Endothelial cell of umbilical vein (primary cell): ENCODE results near the gene RAD51B. TPM values are rescaled to one million over a fixed set of nuclear protein-coding genes. Genes with fewer than 3 reads are reported as not detected.

Experiments used
- BruUV-seq: library from RNA; stranded (reverse); fragments of 400-500 nt; replicated peaks from 2 replicates; lab custom pipeline; 2021; lab: Mats Ljungman, UMichigan
- CTCF ChIA-PET: fragments of 300-600, 350-600 bp; sonication (Branson Sonifier 250); formaldehyde crosslinking; loops from one replicate; lab custom pipeline; 2021; ENCODE audit warnings: antibody characterized with exemption, inconsistent platforms; lab: Charles Lee
- POLR2A ChIA-PET: fragments of 300-600, 350-600 bp; sonication (Branson Sonifier 250); formaldehyde crosslinking; loops from one replicate; lab custom pipeline; 2021; ENCODE audit warnings: antibody characterized with exemption, inconsistent platforms; lab: Charles Lee
- DNase-seq: peaks from one replicate; pipeline ENCODE4 v3.0.0-alpha.2; 2011; ENCODE audit warnings: low read depth, low spot score
- FAIRE-seq: peaks from 2 replicates; lab custom pipeline; 2011; peaks lifted over from hg19 to GRCh38; lab: Jason Lieb, UNC
- H2AFZ ChIP-seq: 2 replicates; pipeline ENCODE4 v1.6.0; 2012; ENCODE audit warnings: low read depth, low read length, control low read depth, inconsistent platforms
- H3K27ac ChIP-seq: 2 replicates; pipeline ENCODE4 v1.5.1; 2011; ENCODE audit warnings: low read depth, mild to moderate bottlenecking, control low read depth, low read length, moderate library complexity; ENCODE audit not compliant: insufficient read depth
- H3K27me3 ChIP-seq, 2 experiments: 2 replicates each; pipeline versions ENCODE4 v1.6.0 to v1.6.1; 2011; ENCODE audit warnings: low read length in 2 of 2, mixed read lengths in 1 of 2; ENCODE audit not compliant: control insufficient read depth in 2 of 2, insufficient read depth in 2 of 2
- H3K36me3 ChIP-seq, 2 experiments: 2 replicates in 1 of 2; 3 replicates in 1 of 2; pipeline ENCODE4 v1.5.1; 2011; ENCODE audit warnings: low read length in 2 of 2, mild to moderate bottlenecking in 1 of 2, moderate library complexity in 1 of 2; ENCODE audit not compliant: control insufficient read depth in 2 of 2, insufficient read depth in 2 of 2; ENCODE audit errors: extremely low read depth in 1 of 2
- H3K4me1 ChIP-seq: 3 replicates; pipeline ENCODE4 v1.5.1; 2011; ENCODE audit warnings: mild to moderate bottlenecking, low read length; ENCODE audit not compliant: control insufficient read depth, insufficient read depth; ENCODE audit errors: extremely low read depth
- H3K4me2 ChIP-seq: 2 replicates; pipeline ENCODE4 v1.6.1; 2011; ENCODE audit warnings: low read length, control low read depth, mixed read lengths; ENCODE audit not compliant: insufficient read depth
- H3K4me3 ChIP-seq, 3 experiments: fragments of 200-600 bp in 1 of 3; sonication (generic), shearing (Covaris generic) in 1 of 3; replicated peaks in 1 of 3; 2 replicates each; pipeline ENCODE4 v1.5.1; 2011 to 2016; ENCODE audit warnings: control low read depth in 3 of 3, low read length in 3 of 3, mild to moderate bottlenecking in 2 of 3, inconsistent platforms in 1 of 3, low read depth in 1 of 3, moderate library complexity in 1 of 3; ENCODE audit not compliant: insufficient read depth in 1 of 3
- H3K79me2 ChIP-seq: 2 replicates; pipeline ENCODE4 v1.6.0; 2012; ENCODE audit warnings: low read length, inconsistent platforms; ENCODE audit not compliant: control insufficient read depth, insufficient read depth
- H3K9ac ChIP-seq: replicated peaks from 2 replicates; pipeline ENCODE3; 2011; ENCODE audit warnings: low read length, control low read depth; ENCODE audit not compliant: insufficient read depth; ENCODE audit errors: extremely low read depth
- H3K9me1 ChIP-seq: replicated peaks from 3 replicates; pipeline ENCODE4 v1.6.0; 2011; ENCODE audit warnings: mild to moderate bottlenecking, low read length; ENCODE audit not compliant: control insufficient read depth, insufficient read depth; ENCODE audit errors: extremely low read depth
- H3K9me3 ChIP-seq: replicated peaks from 2 replicates; pipeline ENCODE4 v1.5.1; 2012; ENCODE audit warnings: low read length, inconsistent platforms; ENCODE audit not compliant: control insufficient read depth, insufficient read depth
- H4K20me1 ChIP-seq: replicated peaks from 2 replicates; pipeline ENCODE3; 2011; ENCODE audit warnings: mild to moderate bottlenecking, low read length; ENCODE audit not compliant: control insufficient read depth, insufficient read depth; ENCODE audit errors: extremely low read depth
- EZH2 ChIP-seq: IDR thresholded peaks from 2 replicates; pipeline ENCODE4 v1.6.1; 2012; ENCODE audit warnings: borderline replicate concordance, low read depth, mild to moderate bottlenecking, moderate library complexity, low read length, inconsistent platforms; ENCODE audit not compliant: severe bottlenecking
- FOS ChIP-seq: IDR thresholded peaks from 2 replicates; pipeline ENCODE4 v1.6.1; 2011; ENCODE audit warnings: mild to moderate bottlenecking, low read length, moderate library complexity, borderline replicate concordance; ENCODE audit not compliant: insufficient read depth
- GATA2 ChIP-seq: IDR thresholded peaks from 2 replicates; pipeline ENCODE4 v1.7.0; 2011; ENCODE audit warnings: low read depth, mild to moderate bottlenecking, moderate library complexity, mixed read lengths, low read length; ENCODE audit not compliant: insufficient read length, insufficient read depth
- JUN ChIP-seq: IDR thresholded peaks from 2 replicates; pipeline ENCODE4 v1.6.1; 2011; ENCODE audit warnings: borderline replicate concordance, low read depth; ENCODE audit not compliant: insufficient read length, insufficient read depth
- MYC ChIP-seq: IDR thresholded peaks from one replicate; pipeline ENCODE4 v1.6.1; 2011; ENCODE audit warnings: mild to moderate bottlenecking, low read depth, low read length
- POLR2A ChIP-seq: IDR thresholded peaks from 2 replicates; pipeline ENCODE4 v1.6.1; 2012; ENCODE audit warnings: low read depth, mild to moderate bottlenecking, control low read depth, low read length
- POLR2AphosphoS5 ChIP-seq: IDR thresholded peaks from 2 replicates; pipeline ENCODE4 v1.6.1; 2012; ENCODE audit warnings: low read depth, mild to moderate bottlenecking, control low read depth, low read length, moderate library complexity; ENCODE audit not compliant: insufficient read depth
- dilution Hi-C: fragments of 300-500 bp; cut with MboI; formaldehyde crosslinking; loops from one replicate; pipeline ENCODE4 v1.15.0; 2019; ENCODE audit warnings: low sequenced_read_pairs; ENCODE audit not compliant: extremely low pct_ligation_motif_present
- intact Hi-C: fragments of 100-400 bp; cut with micrococcal nuclease; formaldehyde crosslinking; loops from one replicate; pipeline ENCODE4 v1.10.0; 2022
- polyA plus RNA-seq, 4 experiments: library from polyadenylated mRNA; depleted of rRNA in 3 of 4; stranded (reverse) in 3 of 4; unstranded in 1 of 4; fragments of >200 nt; gene quantifications; 2 replicates each; pipeline versions ENCODE4 v1.2.1 to v1.2.3, GENCODE V29; 2011 to 2012; ENCODE audit warnings: missing spikeins in 1 of 4
- total RNA-seq: library from RNA; stranded (reverse); gene quantifications from 2 replicates; pipeline ENCODE4 v1.2.3, GENCODE V29; 2021
- TF ChIP-seq, protein P1 (sequence below): IDR thresholded peaks from 2 replicates; pipeline ENCODE4 v1.6.1; 2011; ENCODE audit not compliant: insufficient read depth, insufficient read length
- TF ChIP-seq, protein P2 (sequence below), 2 donors: IDR thresholded peaks; 1 replicate in 1 of 2; 2 replicates in 1 of 2; pipeline ENCODE4 v1.5.1; 2011; ENCODE audit warnings: low read length in 2 of 2, mild to moderate bottlenecking in 2 of 2, moderate library complexity in 2 of 2, control low read depth in 1 of 2, inconsistent platforms in 1 of 2, low read depth in 1 of 2; ENCODE audit not compliant: insufficient read depth in 1 of 2; ENCODE audit errors: extremely low read depth in 1 of 2

RAD51B gene
- total and polyA plus RNA-seq, 2 donors (not counting 3 experiments of a cell fraction or from before 2014, with no cell fraction given): 3.9 to 19.0 TPM

DNA sequence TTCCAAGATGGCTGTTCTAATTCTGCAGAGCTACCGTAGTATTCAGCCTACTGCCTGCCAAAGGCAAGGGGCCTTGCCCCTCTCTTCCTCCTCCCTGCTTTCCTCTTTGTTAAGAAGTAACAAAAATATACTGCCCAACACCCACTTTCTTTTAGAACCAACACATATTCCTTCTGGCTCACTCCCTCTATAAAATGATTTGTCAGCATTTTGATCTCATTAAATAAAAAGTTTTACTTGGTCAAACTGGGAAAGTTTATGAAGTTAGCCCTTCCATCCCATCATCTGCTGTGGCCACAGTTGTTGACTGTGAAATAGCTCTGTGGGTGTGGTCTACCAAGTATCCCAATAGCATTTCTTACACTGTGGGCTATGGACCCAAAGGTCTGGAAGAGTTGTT, 500.9 kb downstream of the RAD51B start:
- dilution Hi-C loops (no loop called here), intact Hi-C loops (no loop called here)
- Histone ChIP-seq H2AFZ (no peak overlapping the region), H3K79me2 (no peaks in the 10 kb centered on the region), H3K27me3 (no peaks in the 10 kb centered on the region), H3K4me2 (no peak overlapping the region), H3K27ac (no peak overlapping the region), H4K20me1 (no peaks in the 10 kb centered on the region), H3K4me3 (no peak overlapping the region), H3K4me1 (no peaks in the 10 kb centered on the region), H3K36me3 (no peaks in the 10 kb centered on the region), H3K9ac (no peak overlapping the region), H3K9me3 (no peaks in the 10 kb centered on the region), H3K9me1 (no peaks in the 10 kb centered on the region)
- no TSS peak for BruUV-seq
- TF ChIP-seq, protein P1, sequence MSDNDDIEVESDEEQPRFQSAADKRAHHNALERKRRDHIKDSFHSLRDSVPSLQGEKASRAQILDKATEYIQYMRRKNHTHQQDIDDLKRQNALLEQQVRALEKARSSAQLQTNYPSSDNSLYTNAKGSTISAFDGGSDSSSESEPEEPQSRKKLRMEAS: no peak
- no peak for TF ChIP-seq POLR2AphosphoS5
- TF ChIP-seq EZH2: no peak
- TF ChIP-seq FOS: no peak
- TF ChIP-seq POLR2A: no peak
- TF ChIP-seq, protein P2, sequence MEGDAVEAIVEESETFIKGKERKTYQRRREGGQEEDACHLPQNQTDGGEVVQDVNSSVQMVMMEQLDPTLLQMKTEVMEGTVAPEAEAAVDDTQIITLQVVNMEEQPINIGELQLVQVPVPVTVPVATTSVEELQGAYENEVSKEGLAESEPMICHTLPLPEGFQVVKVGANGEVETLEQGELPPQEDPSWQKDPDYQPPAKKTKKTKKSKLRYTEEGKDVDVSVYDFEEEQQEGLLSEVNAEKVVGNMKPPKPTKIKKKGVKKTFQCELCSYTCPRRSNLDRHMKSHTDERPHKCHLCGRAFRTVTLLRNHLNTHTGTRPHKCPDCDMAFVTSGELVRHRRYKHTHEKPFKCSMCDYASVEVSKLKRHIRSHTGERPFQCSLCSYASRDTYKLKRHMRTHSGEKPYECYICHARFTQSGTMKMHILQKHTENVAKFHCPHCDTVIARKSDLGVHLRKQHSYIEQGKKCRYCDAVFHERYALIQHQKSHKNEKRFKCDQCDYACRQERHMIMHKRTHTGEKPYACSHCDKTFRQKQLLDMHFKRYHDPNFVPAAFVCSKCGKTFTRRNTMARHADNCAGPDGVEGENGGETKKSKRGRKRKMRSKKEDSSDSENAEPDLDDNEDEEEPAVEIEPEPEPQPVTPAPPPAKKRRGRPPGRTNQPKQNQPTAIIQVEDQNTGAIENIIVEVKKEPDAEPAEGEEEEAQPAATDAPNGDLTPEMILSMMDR (IDR thresholded peaks at IDR 0.05; ENCODE audit: extremely low read depth in 1 of 2, insufficient read depth in 1 of 2, low read depth in 1 of 2, low read length in 2 of 2): no peak
- no peak for TF ChIP-seq MYC
- TF ChIP-seq GATA2: no peak
- no peak for TF ChIP-seq JUN
- ChIA-PET CTCF (interaction anchor here (0.5 to 0.9 kb wide), 2 partner anchors 12 to 56 kb away, joined by 3 read pairs; no protein-coding TSS in a partner anchor), POLR2A (no interaction called here)
- DNase-seq: no peak
- no peak for FAIRE-seq
